ENCODE data around the gene MINDY4. TPM values are rescaled to one million over a fixed set of nuclear protein-coding genes. Genes with fewer than 3 reads are reported as not detected.

MINDY4 gene
- total RNA-seq, 4 donors from 2014 or later = 4.6 to 14.1 (median 6.8) TPM

GRCh38 chr7:30736291-30736690, 34.9 kb upstream of the MINDY4 start:
- Histone ChIP-seq H3K36me3 (no peaks in the 10 kb centered on the region), H3K27me3 (no peaks in the 10 kb centered on the region), H3K4me1 (no peaks in the 10 kb centered on the region), H3K9me3 (no peaks in the 10 kb centered on the region), H3K4me3 (no peak overlapping the region), H3K27ac (no peak overlapping the region)
- in situ Hi-C loops (cut with MboI; ENCODE audit: low pct_ligation_motif_present in 1 of 4, low pct_unique_long_range_greater_than_20kb in 1 of 4, low sequenced_read_pairs in 3 of 4) (loop anchor here in 1 of 4 donors (25.0 kb wide), 1 partner anchor 574 kb away; no protein-coding TSS in a partner anchor), intact Hi-C loops (cut with DNase I; ENCODE audit: low total_unique reads) (no loop called here)
- TF ChIP-seq POLR2A (IDR thresholded peaks at IDR 0.05) (no peak), POLR2AphosphoS5 (IDR thresholded peaks at IDR 0.05) (no peak), CTCF (IDR thresholded peaks at IDR 0.05) (no peak), EP300 (IDR thresholded peaks at IDR 0.05; ENCODE audit: low read depth) (no peak)
- no peak for DNase-seq
- 89% methylated on average over 4 of the region's 4 CpGs; no CpG with 5 or more reads in 1 of the 2 donors for WGBS, 2 donors (ENCODE audit: low coverage in 1 of 2)

GRCh38 chr7:30738026-30738915, 32.9 kb upstream of the MINDY4 start:
- Histone ChIP-seq H3K27ac (no peak overlapping the region), H3K36me3 (no peaks in the 10 kb centered on the region), H3K4me1 (no peaks in the 10 kb centered on the region), H3K9me3 (no peaks in the 10 kb centered on the region), H3K27me3 (no peaks in the 10 kb centered on the region), H3K4me3 (no peak overlapping the region)
- intact Hi-C loops (cut with DNase I; ENCODE audit: low total_unique reads) = no loop called here
- DNase-seq = no peak
- in situ Hi-C loops (cut with MboI; ENCODE audit: low pct_ligation_motif_present in 1 of 4, low pct_unique_long_range_greater_than_20kb in 1 of 4, low sequenced_read_pairs in 3 of 4) = loop anchor here in 1 of 4 donors (25.0 kb wide), 1 partner anchor 576 kb away; no protein-coding TSS in a partner anchor
- 90 to 100% methylated on average over 1 to 6 of the region's 6 CpGs for WGBS, 2 donors (ENCODE audit: low coverage in 1 of 2)
- TF ChIP-seq POLR2A (IDR thresholded peaks at IDR 0.05) = no peak
- no peak for TF ChIP-seq CTCF (IDR thresholded peaks at IDR 0.05)
- no peak for TF ChIP-seq POLR2AphosphoS5 (IDR thresholded peaks at IDR 0.05)
- no peak for TF ChIP-seq EP300 (IDR thresholded peaks at IDR 0.05; ENCODE audit: low read depth)

- Histone ChIP-seq H3K9me3 (no peaks in the 10 kb centered on the region), H3K36me3 (no peaks in the 10 kb centered on the region), H3K4me3 (no peak overlapping the region), H3K4me1 (no peaks in the 10 kb centered on the region), H3K27ac (no peak overlapping the region), H3K27me3 (no peaks in the 10 kb centered on the region)
- intact Hi-C loops (cut with DNase I; ENCODE audit: low total_unique reads) = no loop called here
- 100% methylated on average over 2 of the region's 2 CpGs; no CpG with 5 or more reads in 1 of the 2 donors for WGBS, 2 donors (ENCODE audit: low coverage in 1 of 2)
- DNase-seq = no peak
- in situ Hi-C loops (cut with MboI; ENCODE audit: low pct_ligation_motif_present in 1 of 4, low pct_unique_long_range_greater_than_20kb in 1 of 4, low sequenced_read_pairs in 3 of 4) = loop anchor here in 1 of 4 donors (25.0 kb wide), 1 partner anchor 577 kb away; no protein-coding TSS in a partner anchor
- no peak for TF ChIP-seq CTCF (IDR thresholded peaks at IDR 0.05)
- no peak for TF ChIP-seq EP300 (IDR thresholded peaks at IDR 0.05; ENCODE audit: low read depth)
- no peak for TF ChIP-seq POLR2AphosphoS5 (IDR thresholded peaks at IDR 0.05)
- no peak for TF ChIP-seq POLR2A (IDR thresholded peaks at IDR 0.05)
Observed at GRCh38 chr7:30739691-30740090, 31.5 kb upstream of the MINDY4 start.

GRCh38 chr7:30740417-30741181, 30.6 kb upstream of the MINDY4 start:
- H3K36me3 ChIP-seq = no peaks in the 10 kb centered on the region
- peak; percentile 83 for DNase-seq
- no peak overlapping the region for H3K27ac ChIP-seq
- H3K4me1 ChIP-seq = no peaks in the 10 kb centered on the region
- no peaks in the 10 kb centered on the region for H3K27me3 ChIP-seq
- TF ChIP-seq POLR2A (IDR thresholded peaks at IDR 0.05) = no peak
- TF ChIP-seq CTCF (IDR thresholded peaks at IDR 0.05) = peak; percentile 94 to 99 (median 98)
- TF ChIP-seq EP300 (IDR thresholded peaks at IDR 0.05; ENCODE audit: low read depth) = no peak
- no peak for TF ChIP-seq POLR2AphosphoS5 (IDR thresholded peaks at IDR 0.05)
- H3K9me3 ChIP-seq = no peaks in the 10 kb centered on the region
- H3K4me3 ChIP-seq = no peak overlapping the region
- in situ Hi-C loops (cut with MboI; ENCODE audit: low pct_ligation_motif_present in 1 of 4, low pct_unique_long_range_greater_than_20kb in 1 of 4, low sequenced_read_pairs in 3 of 4) (loop anchor here in 1 of 4 donors (25.0 kb wide), 1 partner anchor 578 kb away; no protein-coding TSS in a partner anchor), intact Hi-C loops (cut with DNase I; ENCODE audit: low total_unique reads) (no loop called here)
- 0 to 39% methylated on average over 4 to 14 of the region's 14 CpGs for WGBS, 2 donors (ENCODE audit: low coverage in 1 of 2)

Measured in transverse colon (tissue), 4 donors.